ENCODE measurements around the gene GGA2.

DNA sequence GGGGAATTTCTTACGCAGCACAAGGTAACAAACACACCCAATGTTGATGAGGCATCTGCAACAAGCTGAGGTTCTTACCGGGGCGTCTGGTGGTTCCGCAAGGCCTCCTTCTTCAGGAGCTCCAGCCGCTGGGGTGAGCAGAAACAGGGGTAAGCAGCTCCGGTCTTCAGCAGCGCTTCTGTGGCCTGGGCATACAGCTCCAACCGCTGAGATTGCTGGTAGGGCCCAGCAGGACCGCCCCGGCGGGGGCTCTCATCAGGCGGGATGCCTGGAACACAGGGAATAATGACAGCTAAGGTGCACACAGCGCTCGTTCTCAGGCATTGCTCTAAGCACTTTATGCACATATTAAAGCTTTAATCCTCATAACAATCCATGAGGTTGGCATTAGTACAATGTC is 34.1 kb upstream of the GGA2 start:
- no peak for TF ChIP-seq POLR2A (IDR thresholded peaks at IDR 0.05)
- TF ChIP-seq, protein P1, sequence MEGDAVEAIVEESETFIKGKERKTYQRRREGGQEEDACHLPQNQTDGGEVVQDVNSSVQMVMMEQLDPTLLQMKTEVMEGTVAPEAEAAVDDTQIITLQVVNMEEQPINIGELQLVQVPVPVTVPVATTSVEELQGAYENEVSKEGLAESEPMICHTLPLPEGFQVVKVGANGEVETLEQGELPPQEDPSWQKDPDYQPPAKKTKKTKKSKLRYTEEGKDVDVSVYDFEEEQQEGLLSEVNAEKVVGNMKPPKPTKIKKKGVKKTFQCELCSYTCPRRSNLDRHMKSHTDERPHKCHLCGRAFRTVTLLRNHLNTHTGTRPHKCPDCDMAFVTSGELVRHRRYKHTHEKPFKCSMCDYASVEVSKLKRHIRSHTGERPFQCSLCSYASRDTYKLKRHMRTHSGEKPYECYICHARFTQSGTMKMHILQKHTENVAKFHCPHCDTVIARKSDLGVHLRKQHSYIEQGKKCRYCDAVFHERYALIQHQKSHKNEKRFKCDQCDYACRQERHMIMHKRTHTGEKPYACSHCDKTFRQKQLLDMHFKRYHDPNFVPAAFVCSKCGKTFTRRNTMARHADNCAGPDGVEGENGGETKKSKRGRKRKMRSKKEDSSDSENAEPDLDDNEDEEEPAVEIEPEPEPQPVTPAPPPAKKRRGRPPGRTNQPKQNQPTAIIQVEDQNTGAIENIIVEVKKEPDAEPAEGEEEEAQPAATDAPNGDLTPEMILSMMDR (IDR thresholded peaks at IDR 0.05): no peak

All from suprapubic skin (tissue), 3 donors.